Omental fat pad (tissue), 4 donors: ENCODE measurements around the gene ITGB7. TPM values are rescaled to one million over a fixed set of nuclear protein-coding genes. Genes with fewer than 3 reads are reported as not detected.

Source experiments
- ATAC-seq: fragments of 150-250 bp; one replicate; pipeline ENCODE4 v1.9.1; 2016; ENCODE audit warnings: mild to moderate bottlenecking, moderate library complexity; ENCODE audit not compliant: low FRiP score
- DNase-seq: peaks from one replicate; pipeline ENCODE4 v3.0.0-alpha.2; 2019; ENCODE audit warnings: low spot score
- total RNA-seq, 4 donors: library from RNA; depleted of rRNA; stranded (reverse); fragments of >200 nt; gene quantifications; one replicate each; pipeline ENCODE4 v1.1.0, GENCODE V29; 2016
- TF ChIP-seq, protein P1 (sequence below), 3 donors: fragments of 450-650 bp; IDR thresholded peaks; one replicate each; pipeline ENCODE4 v1.5.1; 2016 to 2017; ENCODE audit warnings: antibody characterized with exemption in 3 of 3, mild to moderate bottlenecking in 3 of 3, moderate library complexity in 2 of 3

ITGB7 gene
- total RNA-seq, 4 donors from 2014 or later, result 1.1 to 2.8 (median 1.9) TPM

DNA sequence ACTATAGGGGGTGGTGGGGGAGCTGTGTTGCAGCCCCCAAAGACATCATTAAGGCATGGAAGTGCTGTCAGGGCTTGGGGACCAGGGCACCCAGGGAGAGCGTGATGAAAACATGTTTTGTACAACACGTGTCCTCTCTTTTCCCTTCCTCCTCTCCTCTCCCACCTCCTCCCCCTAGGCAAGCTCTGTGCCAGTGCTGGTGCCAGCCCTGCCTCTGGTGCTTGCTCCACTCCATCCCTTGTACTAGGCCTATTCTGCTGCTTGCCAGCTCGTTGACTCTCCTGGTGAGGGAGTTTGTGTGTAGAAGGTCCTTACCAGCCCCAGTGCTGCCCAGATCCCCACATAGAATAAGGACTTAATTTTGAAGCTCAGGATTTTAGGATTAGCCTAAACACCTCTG is 28.1 kb upstream of the ITGB7 start:
- ATAC-seq (no peak), DNase-seq (no peak)
- TF ChIP-seq, protein P1, sequence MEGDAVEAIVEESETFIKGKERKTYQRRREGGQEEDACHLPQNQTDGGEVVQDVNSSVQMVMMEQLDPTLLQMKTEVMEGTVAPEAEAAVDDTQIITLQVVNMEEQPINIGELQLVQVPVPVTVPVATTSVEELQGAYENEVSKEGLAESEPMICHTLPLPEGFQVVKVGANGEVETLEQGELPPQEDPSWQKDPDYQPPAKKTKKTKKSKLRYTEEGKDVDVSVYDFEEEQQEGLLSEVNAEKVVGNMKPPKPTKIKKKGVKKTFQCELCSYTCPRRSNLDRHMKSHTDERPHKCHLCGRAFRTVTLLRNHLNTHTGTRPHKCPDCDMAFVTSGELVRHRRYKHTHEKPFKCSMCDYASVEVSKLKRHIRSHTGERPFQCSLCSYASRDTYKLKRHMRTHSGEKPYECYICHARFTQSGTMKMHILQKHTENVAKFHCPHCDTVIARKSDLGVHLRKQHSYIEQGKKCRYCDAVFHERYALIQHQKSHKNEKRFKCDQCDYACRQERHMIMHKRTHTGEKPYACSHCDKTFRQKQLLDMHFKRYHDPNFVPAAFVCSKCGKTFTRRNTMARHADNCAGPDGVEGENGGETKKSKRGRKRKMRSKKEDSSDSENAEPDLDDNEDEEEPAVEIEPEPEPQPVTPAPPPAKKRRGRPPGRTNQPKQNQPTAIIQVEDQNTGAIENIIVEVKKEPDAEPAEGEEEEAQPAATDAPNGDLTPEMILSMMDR (IDR thresholded peaks at IDR 0.05), result no peak

GRCh38 chr12:53234271-53234914 is 27.3 kb upstream of the ITGB7 start:
- TF ChIP-seq, protein P1 (IDR thresholded peaks at IDR 0.05), result no peak
- no peak for DNase-seq
- no peak for ATAC-seq

GRCh38 chr12:53233671-53234121 is 26.6 kb upstream of the ITGB7 start:
- no peak for DNase-seq
- ATAC-seq, result no peak
- TF ChIP-seq, protein P1 (IDR thresholded peaks at IDR 0.05), result no peak

DNA sequence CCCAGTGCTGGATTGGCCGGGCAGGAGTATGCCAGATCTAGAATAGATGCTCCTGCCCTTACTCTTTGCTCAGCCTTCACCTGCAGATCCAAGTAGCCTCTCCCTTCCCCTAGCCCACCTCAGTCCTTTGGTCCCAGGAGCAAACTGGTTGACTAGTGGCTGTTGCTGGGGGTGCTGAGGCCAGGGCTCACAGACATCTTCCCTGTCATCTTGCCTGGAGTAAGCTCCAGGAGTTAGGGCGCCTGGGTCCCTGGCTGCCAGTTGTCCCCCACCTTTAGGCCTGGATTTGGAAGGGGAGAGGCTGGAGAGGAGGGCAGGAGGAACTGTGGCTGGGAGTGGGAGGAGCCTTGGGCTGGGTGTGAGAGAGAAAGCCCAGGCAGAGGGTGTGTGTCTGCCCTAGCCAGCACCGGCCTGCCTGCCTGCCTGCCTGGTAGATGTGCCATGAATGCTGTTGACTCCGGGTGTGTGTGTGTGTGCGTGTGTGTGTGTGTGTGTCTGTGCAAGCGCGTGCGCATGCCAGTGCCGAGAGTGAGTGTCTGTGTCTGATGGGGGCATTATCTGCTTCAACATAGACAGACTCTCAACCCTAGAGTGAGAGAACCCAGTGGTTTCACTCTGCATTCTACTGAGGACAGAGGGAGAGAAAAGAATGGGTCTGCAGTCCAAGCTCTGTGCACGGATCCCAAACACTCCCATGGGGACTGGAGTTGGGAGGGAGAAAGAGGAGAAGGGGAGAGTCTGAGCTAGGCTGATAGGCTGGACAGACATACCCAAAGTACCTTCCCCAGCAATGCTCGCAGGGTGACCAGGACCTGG is 25.8 kb upstream of the ITGB7 start:
- peak; percentile 65 for ATAC-seq
- TF ChIP-seq, protein P1 (IDR thresholded peaks at IDR 0.05), result no peak
- no peak for DNase-seq

GRCh38 chr12:53231921-53232645 is 25.0 kb upstream of the ITGB7 start, which contains the start of gene RARG:
Gene RARG, minus strand, starts transcription at chr12:53232209. Its CDS starts 4,664 bp downstream, at chr12:53227545.
- TF ChIP-seq, protein P1 (IDR thresholded peaks at IDR 0.05), result no peak
- peak; percentile 70 for ATAC-seq
- DNase-seq, result no peak

- DNase-seq (no peak), ATAC-seq (peak; percentile 4)
- TF ChIP-seq, protein P1 (IDR thresholded peaks at IDR 0.05), result no peak
Measured at GRCh38 chr12:53231671-53231920, 24.5 kb upstream of the ITGB7 start.
